GM12878 (cell line): ENCODE data around the gene FLT4. TPM values are rescaled to one million over a fixed set of nuclear protein-coding genes. Genes with fewer than 3 reads are reported as not detected.

ENCODE experiments used
- ATAC-seq: fragments of 200-7000 bp; cut with Tn5 transposase; 3 replicates; pipeline ENCODE4 v1.9.1; 2020; ENCODE audit warnings: mild to moderate bottlenecking, moderate library complexity
- BruUV-seq: library from RNA; stranded (reverse); fragments of 400-500 nt; replicated peaks from 2 replicates; lab custom pipeline; 2021; lab: Mats Ljungman, UMichigan
- CTCF ChIA-PET: fragments of 300-600 bp; sonication (Branson Sonifier 250); formaldehyde crosslinking; extraction: SDS; loops from one replicate; lab custom pipeline; 2021; ENCODE audit warnings: inconsistent platforms; lab: Yijun Ruan, JAX
- POLR2A ChIA-PET: fragments of 350-600 bp; formaldehyde crosslinking; extraction: SDS; loops from one replicate; lab custom pipeline; 2021; ENCODE audit warnings: inconsistent platforms; lab: Charles Lee
- RAD21 ChIA-PET: fragments of 300-600 bp; sonication (Branson Sonifier 250); formaldehyde crosslinking; loops from one replicate; lab custom pipeline; 2023; ENCODE audit warnings: antibody characterized with exemption; ENCODE audit not compliant: unreplicated experiment; lab: Charles Lee
- SMC1A ChIA-PET: fragments of 300-600 bp; sonication (Branson Sonifier 250); formaldehyde crosslinking; loops from one replicate; lab custom pipeline; 2023; ENCODE audit not compliant: unreplicated experiment, uncharacterized antibody; lab: Charles Lee
- DNase-seq: peaks from one replicate; pipeline ENCODE4 v3.0.0-alpha.2; 2011; ENCODE audit warnings: low read depth, low spot score
- FAIRE-seq: peaks from 3 replicates; lab custom pipeline; 2011; peaks lifted over from hg19 to GRCh38; lab: Jason Lieb, UNC
- H2AFZ ChIP-seq: 2 replicates; pipeline ENCODE4 v1.6.0; 2011; ENCODE audit warnings: low read depth, low read length, control low read depth; ENCODE audit not compliant: control insufficient read depth
- H3K27ac ChIP-seq: 2 replicates; pipeline ENCODE4 v1.5.1; 2011; ENCODE audit warnings: control low read depth; ENCODE audit not compliant: control insufficient read depth, insufficient read depth
- H3K27me3 ChIP-seq, 2 experiments: replicated peaks in 1 of 2; 2 replicates each; pipeline versions ENCODE4 v1.6.0 to v1.6.1; 2011; ENCODE audit warnings: low read length in 1 of 2; ENCODE audit not compliant: control insufficient read depth in 2 of 2, insufficient read depth in 2 of 2
- H3K36me3 ChIP-seq, 2 experiments: 2 replicates each; pipeline ENCODE4 v1.5.1; 2011; ENCODE audit warnings: low read length in 1 of 2; ENCODE audit not compliant: control insufficient read depth in 2 of 2, insufficient read depth in 2 of 2
- H3K4me1 ChIP-seq: 2 replicates; pipeline ENCODE4 v1.6.1; 2011; ENCODE audit warnings: mild to moderate bottlenecking, low read length, moderate library complexity, mixed read lengths; ENCODE audit not compliant: control insufficient read depth, insufficient read depth
- H3K4me2 ChIP-seq: 2 replicates; pipeline ENCODE4 v1.6.0; 2011; ENCODE audit warnings: control low read depth; ENCODE audit not compliant: control insufficient read depth, insufficient read depth
- H3K4me3 ChIP-seq: fragments of 200-600 bp; sonication (generic); 2 replicates; pipeline ENCODE4 v1.5.1; 2016
- H3K79me2 ChIP-seq: 2 replicates; pipeline ENCODE4 v1.6.0; 2011; ENCODE audit warnings: low read length; ENCODE audit not compliant: control insufficient read depth, insufficient read depth
- H3K9ac ChIP-seq: 2 replicates; pipeline ENCODE4 v1.8.0; 2011; ENCODE audit warnings: low read length, control low read depth, mixed read lengths; ENCODE audit not compliant: control insufficient read depth, insufficient read depth
- H3K9me3 ChIP-seq: replicated peaks from 3 replicates; pipeline ENCODE4 v1.5.1; 2011; ENCODE audit warnings: mild to moderate bottlenecking, low read length; ENCODE audit not compliant: control insufficient read depth, insufficient read depth
- H4K20me1 ChIP-seq: 2 replicates; pipeline ENCODE4 v1.6.0; 2011; ENCODE audit not compliant: control insufficient read depth, insufficient read depth
- ASH2L ChIP-seq: fragments of 300-600, 200-600 bp; sonication (generic); IDR thresholded peaks from 2 replicates; pipeline ENCODE4 v1.6.1; 2017; ENCODE audit warnings: low read depth, mild to moderate bottlenecking, borderline replicate concordance
- BMI1 ChIP-seq: fragments of 450-650 bp; IDR thresholded peaks from 2 replicates; pipeline ENCODE4 v1.6.1; 2016; ENCODE audit warnings: mild to moderate bottlenecking, moderate library complexity, borderline replicate concordance
- FOXK2 ChIP-seq: fragments of 450-650 bp; IDR thresholded peaks from 2 replicates; pipeline ENCODE4 v1.6.1; 2017; ENCODE audit warnings: mild to moderate bottlenecking, moderate library complexity
- NR2C2 ChIP-seq: IDR thresholded peaks from 2 replicates; pipeline ENCODE4 v1.6.1; 2011; ENCODE audit warnings: borderline replicate concordance, low read depth; ENCODE audit not compliant: control insufficient read depth, insufficient read length
- SUZ12 ChIP-seq: fragments of 200-600 bp; sonication (generic); IDR thresholded peaks from one replicate; pipeline ENCODE4 v1.6.1; 2018; ENCODE audit warnings: antibody characterized with exemption, mild to moderate bottlenecking; ENCODE audit not compliant: unreplicated experiment
- YY1 ChIP-seq: IDR thresholded peaks from 2 replicates; pipeline ENCODE4 v1.6.1; 2011; ENCODE audit warnings: low read depth, mild to moderate bottlenecking, low read length
- ZBTB40 ChIP-seq: fragments of 450-650 bp; IDR thresholded peaks from 2 replicates; pipeline ENCODE4 v1.6.1; 2016; ENCODE audit warnings: mild to moderate bottlenecking, moderate library complexity, borderline replicate concordance
- WGBS: methylation state at CpG from one replicate; pipeline ENCODE4 v1.1.6; 2016; ENCODE audit warnings: low lambda C conversion rate; ENCODE audit not compliant: insufficient replicate concordance, insufficient coverage; ENCODE audit errors: missing lambda C conversion rate; 5-methylcytosine and 5-hydroxymethylcytosine counted together
- in situ Hi-C: fragments of 300-500 bp; cut with MboI; formaldehyde crosslinking; loops from 9 replicates; pipeline ENCODE4 v1.14.3; 2018; ENCODE audit warnings: mixed read lengths
- intact Hi-C: fragments of 100-400 bp; cut with micrococcal nuclease; formaldehyde crosslinking; loops from one replicate; pipeline ENCODE4 v1.14.2; 2022; ENCODE audit not compliant: unreplicated experiment
- polyA plus RNA-seq, 11 experiments: library from polyadenylated mRNA; depleted of rRNA in 4 of 11; unstranded in 6 of 11; stranded (reverse) in 5 of 11; fragments of >200 nt; fragmentation: Nextera tagmentation in 4 of 11; fragmentation: Illumina TruSeq in 1 of 11; extraction: Ambion mirVana in 4 of 11; extraction: Trizol in 1 of 11; gene quantifications; 1 replicate in 1 of 11; 2 replicates in 10 of 11; pipeline versions ENCODE4 v1.2.1 to v1.2.3, GENCODE V29; 2011 to 2016; ENCODE audit warnings: inconsistent platforms in 2 of 11, missing spikeins in 2 of 11, low read depth in 1 of 11
- total RNA-seq, 4 experiments: library from RNA; depleted of rRNA in 3 of 4; stranded (reverse); fragments of >200 nt in 3 of 4; fragmentation: Illumina TruSeq in 1 of 4; extraction: Trizol in 1 of 4; gene quantifications; 2 replicates each; pipeline versions ENCODE4 v1.2.1 to v1.2.3, GENCODE V29; 2013 to 2021
- TF ChIP-seq, protein P1 (sequence below): fragments of 450-650 bp; IDR thresholded peaks from 2 replicates; pipeline ENCODE4 v1.6.1; 2018; ENCODE audit warnings: mild to moderate bottlenecking, low read depth, moderate library complexity; ENCODE audit not compliant: partially characterized antibody
- TF ChIP-seq, protein P2 (sequence below): fragments of 450-650 bp; IDR thresholded peaks from 2 replicates; pipeline ENCODE4 v1.6.1; 2016; ENCODE audit warnings: mild to moderate bottlenecking

The FLT4 gene
- total and polyA plus RNA-seq, 10 of the 15 experiments (the other 5 are each of a cell fraction or from before 2014, with no cell fraction given), result 0.18 TPM; not detected in 9

DNA sequence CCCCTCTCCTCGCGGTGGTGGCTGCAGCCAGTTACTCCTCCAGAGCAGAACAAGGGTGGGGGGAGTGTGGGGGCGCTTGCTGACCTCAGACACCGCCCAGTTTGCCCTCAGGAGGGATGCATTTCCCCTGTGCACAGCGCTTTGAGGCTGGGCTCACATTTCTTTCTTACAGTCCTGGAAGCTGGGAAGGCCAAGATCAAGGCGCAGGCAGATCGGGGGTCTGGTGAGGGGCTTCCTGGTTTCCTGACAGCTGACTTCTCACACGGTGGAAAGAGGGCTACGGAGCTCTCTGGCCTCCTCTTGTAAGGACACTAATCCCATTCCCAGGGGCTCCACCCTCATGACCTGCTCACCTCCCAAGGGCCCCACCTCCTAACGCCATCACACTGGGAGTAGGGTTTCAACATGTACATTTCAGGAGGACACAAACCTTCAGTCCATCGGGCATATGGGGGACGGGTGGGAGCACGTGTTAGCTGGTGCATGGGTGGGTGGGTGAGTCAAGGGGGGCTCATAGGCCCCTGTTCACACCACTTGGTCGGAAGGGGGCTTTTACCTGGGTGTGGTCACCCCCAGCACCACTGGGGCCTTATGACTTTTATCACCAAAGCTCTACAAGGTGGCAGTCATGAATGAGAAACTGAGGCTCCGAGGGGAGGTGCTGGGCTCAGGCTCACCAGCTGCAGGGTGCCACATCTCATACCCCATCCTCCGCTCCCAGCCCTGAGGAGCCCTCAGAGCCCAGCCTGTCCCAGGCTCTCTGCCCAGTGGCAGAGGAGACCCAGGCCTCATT, 50.4 kb downstream of the FLT4 start:
- ATAC-seq, result no peak
- no peak overlapping the region for H3K27ac ChIP-seq
- intact Hi-C loops, result no loop called here
- H3K4me3 ChIP-seq, result no peak overlapping the region
- H3K79me2 ChIP-seq, result no peaks in the 10 kb centered on the region
- H3K9ac ChIP-seq, result no peak overlapping the region
- ChIA-PET RAD21 (no interaction called here), CTCF (no interaction called here), POLR2A (interaction anchor here (0.7 kb wide), 1 partner anchor 431 kb away, joined by 3 read pairs; no protein-coding TSS in a partner anchor)
- no peak for FAIRE-seq
- no peaks in the 10 kb centered on the region for H3K4me1 ChIP-seq
- no peak for DNase-seq
- no peaks in the 10 kb centered on the region for H3K27me3 ChIP-seq
- no peak overlapping the region for H3K4me2 ChIP-seq
- no peaks in the 10 kb centered on the region for H3K36me3 ChIP-seq
- TF ChIP-seq FOXK2 (no peak), SUZ12 (no peak), NR2C2 (no peak), ZBTB40 (no peak), BMI1 (no peak), ASH2L (no peak), YY1 (no peak)
- TF ChIP-seq, protein P1, sequence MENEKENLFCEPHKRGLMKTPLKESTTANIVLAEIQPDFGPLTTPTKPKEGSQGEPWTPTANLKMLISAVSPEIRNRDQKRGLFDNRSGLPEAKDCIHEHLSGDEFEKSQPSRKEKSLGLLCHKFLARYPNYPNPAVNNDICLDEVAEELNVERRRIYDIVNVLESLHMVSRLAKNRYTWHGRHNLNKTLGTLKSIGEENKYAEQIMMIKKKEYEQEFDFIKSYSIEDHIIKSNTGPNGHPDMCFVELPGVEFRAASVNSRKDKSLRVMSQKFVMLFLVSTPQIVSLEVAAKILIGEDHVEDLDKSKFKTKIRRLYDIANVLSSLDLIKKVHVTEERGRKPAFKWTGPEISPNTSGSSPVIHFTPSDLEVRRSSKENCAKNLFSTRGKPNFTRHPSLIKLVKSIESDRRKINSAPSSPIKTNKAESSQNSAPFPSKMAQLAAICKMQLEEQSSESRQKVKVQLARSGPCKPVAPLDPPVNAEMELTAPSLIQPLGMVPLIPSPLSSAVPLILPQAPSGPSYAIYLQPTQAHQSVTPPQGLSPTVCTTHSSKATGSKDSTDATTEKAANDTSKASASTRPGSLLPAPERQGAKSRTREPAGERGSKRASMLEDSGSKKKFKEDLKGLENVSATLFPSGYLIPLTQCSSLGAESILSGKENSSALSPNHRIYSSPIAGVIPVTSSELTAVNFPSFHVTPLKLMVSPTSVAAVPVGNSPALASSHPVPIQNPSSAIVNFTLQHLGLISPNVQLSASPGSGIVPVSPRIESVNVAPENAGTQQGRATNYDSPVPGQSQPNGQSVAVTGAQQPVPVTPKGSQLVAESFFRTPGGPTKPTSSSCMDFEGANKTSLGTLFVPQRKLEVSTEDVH, result no peak
- TF ChIP-seq, protein P2, sequence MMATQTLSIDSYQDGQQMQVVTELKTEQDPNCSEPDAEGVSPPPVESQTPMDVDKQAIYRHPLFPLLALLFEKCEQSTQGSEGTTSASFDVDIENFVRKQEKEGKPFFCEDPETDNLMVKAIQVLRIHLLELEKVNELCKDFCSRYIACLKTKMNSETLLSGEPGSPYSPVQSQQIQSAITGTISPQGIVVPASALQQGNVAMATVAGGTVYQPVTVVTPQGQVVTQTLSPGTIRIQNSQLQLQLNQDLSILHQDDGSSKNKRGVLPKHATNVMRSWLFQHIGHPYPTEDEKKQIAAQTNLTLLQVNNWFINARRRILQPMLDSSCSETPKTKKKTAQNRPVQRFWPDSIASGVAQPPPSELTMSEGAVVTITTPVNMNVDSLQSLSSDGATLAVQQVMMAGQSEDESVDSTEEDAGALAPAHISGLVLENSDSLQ, result no peak
- TF ChIP-seq, all 136 proteins: peak for 0
- 28% methylated on average over 16 of the region's 16 CpGs for WGBS
- BruUV-seq, result no TSS peak
- Histone ChIP-seq H4K20me1 (no peaks in the 10 kb centered on the region), H2AFZ (no peak overlapping the region), H3K9me3 (no peaks in the 10 kb centered on the region)
- in situ Hi-C loops, result no loop called here
- SMC1A ChIA-PET, result no interaction called here
